Ovary (tissue), 9 donors: ENCODE measurements around the gene CCDC40. TPM values are rescaled to one million over a fixed set of nuclear protein-coding genes. Genes with fewer than 3 reads are reported as not detected.

Source experiments
- DNase-seq, 5 donors: peaks; one replicate each; pipeline ENCODE4 v3.0.0-alpha.2; 2019 to 2020
- H3K27ac ChIP-seq, 2 donors: fragments of 200-600 bp; one replicate each; pipeline versions ENCODE4 v1.5.1 to v1.8.0; 2019 to 2022
- H3K27me3 ChIP-seq: fragments of 200-600 bp; one replicate; pipeline ENCODE4 v1.8.0; 2022
- H3K36me3 ChIP-seq: fragments of 200-600 bp; sonication (generic); one replicate; pipeline ENCODE4 v1.5.1; 2019
- H3K4me1 ChIP-seq: one replicate; pipeline ENCODE4 v1.8.1; 2013; ENCODE audit warnings: mild to moderate bottlenecking, moderate library complexity; ENCODE audit not compliant: insufficient read depth
- H3K4me3 ChIP-seq: fragments of 200-600 bp; sonication (generic); one replicate; pipeline ENCODE4 v1.5.1; 2017
- H3K9me3 ChIP-seq, 2 donors: fragments of 200-600 bp in 1 of 2; sonication (generic) in 1 of 2; one replicate each; pipeline versions ENCODE4 v1.5.1 to v1.8.1; 2013 to 2019; ENCODE audit warnings: mild to moderate bottlenecking in 1 of 2, moderate library complexity in 1 of 2
- EP300 ChIP-seq: sonication (generic); formaldehyde crosslinking; IDR thresholded peaks from one replicate; pipeline ENCODE4 v1.6.1; 2017; ENCODE audit warnings: antibody characterized with exemption
- POLR2A ChIP-seq: fragments of 450-650 bp; IDR thresholded peaks from one replicate; pipeline ENCODE4 v1.6.1; 2017; ENCODE audit warnings: antibody characterized with exemption, mild to moderate bottlenecking, moderate library complexity
- WGBS, 3 donors: extraction: QIAGEN DNeasy Blood & Tissue Kit in 1 of 3; methylation state at CpG; one replicate each; pipeline versions ENCODE4 v1.1.5 to v1.1.7; 2013 to 2017; 5-methylcytosine and 5-hydroxymethylcytosine counted together
- intact Hi-C, 4 donors: fragments of 100-400 bp; cut with DNase I; formaldehyde crosslinking; loops; one replicate each; pipeline versions ENCODE4 v1.11.0 to v1.15.1; 2022 to 2023
- polyA plus RNA-seq, 2 donors: library from polyadenylated mRNA; stranded (reverse); fragments of 200-250 nt in 1 of 2; fragments of 350-450 nt in 1 of 2; fragmentation: Illumina TruSeq in 1 of 2; extraction: RNeasy Lipid Tissue Mini Kit (QIAGEN cat#74804) in 1 of 2; gene quantifications; one replicate each; pipeline ENCODE4 v1.2.3, GENCODE V29; 2013 to 2014
- total RNA-seq, 7 donors: library from RNA; depleted of rRNA in 2 of 7; stranded (reverse); fragments of >200 nt in 2 of 7; fragmentation: NEBNext Ultra II Directional in 3 of 7; extraction: Animal tissue kit (Norgen Biotek cat#: 25700) in 3 of 7; gene quantifications; one replicate each; pipeline versions ENCODE4 v1.1.0 to v1.2.4, GENCODE V29; 2016 to 2023
- TF ChIP-seq, protein P1 (sequence below), 3 donors: fragments of 450-650 bp in 2 of 3; fragments of 200-600 bp in 1 of 3; IDR thresholded peaks; one replicate each; pipeline versions ENCODE4 v1.5.1 to v1.8.0; 2016 to 2022; ENCODE audit warnings: antibody characterized with exemption in 3 of 3, mild to moderate bottlenecking in 1 of 3
- donor health status: DM: no; HTN: no; CAD: no; lungs with moderate emphysema.
- donor health status: DM: no; HTN: no; CAD: no.
- donor health status: Bipolar disorder and iron deficiency.
- donor health status: DM: yes; HTN: yes; CAD: no.
- donor health status: DM: no; HTN: no; CAD: no.
- donor health status: DM: yes; HTN: yes; CAD: no.

CCDC40 gene
- total and polyA plus RNA-seq, 9 donors = 1.5 to 27.8 (median 6.0) TPM

DNA sequence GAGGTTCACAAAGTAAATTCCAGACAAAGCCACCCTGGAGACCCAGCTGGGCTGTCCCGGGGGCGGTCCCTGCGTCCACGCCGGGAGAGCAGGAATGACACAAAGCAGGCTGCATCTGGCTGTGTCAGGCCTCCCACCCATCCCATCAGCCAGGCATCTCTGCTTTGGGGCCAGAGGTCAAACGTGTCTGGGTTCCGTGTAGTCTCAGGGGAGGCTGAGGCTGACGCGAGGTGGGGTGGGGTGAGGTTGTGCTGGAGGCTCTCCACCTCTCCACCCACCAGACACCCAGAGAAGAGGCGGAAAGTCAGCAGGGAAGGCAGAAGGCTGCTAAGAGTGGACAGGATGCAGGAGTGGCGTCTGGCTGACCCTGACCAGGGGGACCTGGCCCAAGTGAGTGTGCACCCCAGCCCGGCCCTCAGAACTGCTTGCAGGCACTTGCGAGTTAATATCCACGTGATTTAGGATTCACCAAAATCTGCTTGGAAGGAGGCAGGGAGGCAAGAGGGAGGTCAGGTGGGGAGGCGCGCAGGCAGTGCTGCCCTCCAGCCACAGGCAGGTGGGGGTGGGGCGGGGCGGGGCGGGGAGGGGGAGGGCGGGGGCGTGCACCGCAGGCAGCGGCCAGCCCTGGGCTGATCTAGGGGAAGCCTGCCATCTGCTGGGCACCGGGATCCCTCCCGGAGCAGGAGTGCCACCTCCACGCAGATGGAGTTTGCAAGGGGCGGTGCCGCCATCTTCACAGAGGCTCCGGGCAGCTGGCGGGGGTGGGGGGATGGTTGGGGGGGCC, 45.1 kb upstream of the CCDC40 start:
- TF ChIP-seq, protein P1, sequence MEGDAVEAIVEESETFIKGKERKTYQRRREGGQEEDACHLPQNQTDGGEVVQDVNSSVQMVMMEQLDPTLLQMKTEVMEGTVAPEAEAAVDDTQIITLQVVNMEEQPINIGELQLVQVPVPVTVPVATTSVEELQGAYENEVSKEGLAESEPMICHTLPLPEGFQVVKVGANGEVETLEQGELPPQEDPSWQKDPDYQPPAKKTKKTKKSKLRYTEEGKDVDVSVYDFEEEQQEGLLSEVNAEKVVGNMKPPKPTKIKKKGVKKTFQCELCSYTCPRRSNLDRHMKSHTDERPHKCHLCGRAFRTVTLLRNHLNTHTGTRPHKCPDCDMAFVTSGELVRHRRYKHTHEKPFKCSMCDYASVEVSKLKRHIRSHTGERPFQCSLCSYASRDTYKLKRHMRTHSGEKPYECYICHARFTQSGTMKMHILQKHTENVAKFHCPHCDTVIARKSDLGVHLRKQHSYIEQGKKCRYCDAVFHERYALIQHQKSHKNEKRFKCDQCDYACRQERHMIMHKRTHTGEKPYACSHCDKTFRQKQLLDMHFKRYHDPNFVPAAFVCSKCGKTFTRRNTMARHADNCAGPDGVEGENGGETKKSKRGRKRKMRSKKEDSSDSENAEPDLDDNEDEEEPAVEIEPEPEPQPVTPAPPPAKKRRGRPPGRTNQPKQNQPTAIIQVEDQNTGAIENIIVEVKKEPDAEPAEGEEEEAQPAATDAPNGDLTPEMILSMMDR (IDR thresholded peaks at IDR 0.05) = peak in 1 of 3 donors; percentile 56
- TF ChIP-seq EP300 = no peak
- WGBS, 3 donors = 29 to 68% (median 35%) methylated on average over 13 to 30 of the region's 30 CpGs
- Histone ChIP-seq H3K4me3 (peak overlapping the region; percentile 31), H3K27me3 (no peaks in the 10 kb centered on the region), H3K27ac (peak overlapping the region; percentile 67 to 72), H3K36me3 (no peaks in the 10 kb centered on the region), H3K4me1 (peaks cover 53% of the 10 kb centered on the region), H3K9me3 (no peaks in the 10 kb centered on the region)
- intact Hi-C loops = loop anchor here in 3 of 4 donors (2.0 to 5.0 kb wide), 3 partner anchors 149 to 201 kb away; no protein-coding TSS in a partner anchor
- peak; percentile 87 to 92 (median 89) for DNase-seq

GRCh38 chr17:79991924-79992648, 44.4 kb upstream of the CCDC40 start:
- DNase-seq = peak; percentile 52 to 65 (median 60)
- Histone ChIP-seq H3K27me3 (no peaks in the 10 kb centered on the region), H3K36me3 (no peaks in the 10 kb centered on the region), H3K4me1 (peaks cover 48% of the 10 kb centered on the region), H3K4me3 (peak overlapping the region; percentile 31), H3K9me3 (no peaks in the 10 kb centered on the region), H3K27ac (peak overlapping the region; percentile 67 to 72)
- TF ChIP-seq EP300 = no peak
- TF ChIP-seq, protein P1 (IDR thresholded peaks at IDR 0.05) = peak in 1 of 3 donors; percentile 10
- TF ChIP-seq POLR2A = no peak
- 6 to 12% (median 7%) methylated on average over 36 to 44 of the region's 44 CpGs for WGBS, 3 donors
- intact Hi-C loops = loop anchor here in 3 of 4 donors (2.0 to 5.0 kb wide), 5 partner anchors 150 to 249 kb away; no protein-coding TSS in a partner anchor

DNA sequence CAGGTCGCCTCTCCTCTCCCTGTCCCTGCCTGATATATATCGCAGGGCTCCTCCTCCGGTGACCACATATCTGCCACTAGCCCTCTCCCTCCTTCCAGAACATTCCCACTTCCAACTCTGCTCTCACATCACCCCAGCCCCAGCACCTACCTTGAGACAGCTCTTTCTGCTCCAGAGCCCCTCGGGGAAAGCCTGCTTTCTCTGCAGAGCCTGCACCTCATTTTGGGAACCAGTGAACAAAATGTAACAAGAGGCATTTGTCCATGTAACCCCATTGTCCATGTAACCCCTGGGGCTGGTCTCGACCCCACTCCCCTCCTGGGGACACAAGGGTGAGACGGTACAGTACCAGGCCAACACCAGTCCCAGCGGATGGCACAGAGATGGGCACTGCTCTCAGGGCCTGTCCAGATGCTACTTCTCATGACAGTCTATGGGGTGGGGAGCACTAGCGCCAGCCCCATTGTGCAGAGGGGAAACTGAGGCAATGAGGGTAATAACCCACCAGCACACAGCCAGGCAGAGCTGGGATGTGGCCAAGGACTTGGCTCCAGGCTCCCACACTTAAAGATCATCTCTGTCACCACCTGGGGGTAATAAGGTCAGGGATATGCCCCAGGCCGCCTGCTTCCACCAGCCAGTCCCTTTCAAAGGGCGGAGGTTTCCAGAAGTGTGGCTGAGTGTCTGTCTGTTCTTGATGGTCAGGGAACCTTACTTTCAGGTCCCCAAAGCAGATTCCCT, 43.6 kb upstream of the CCDC40 start:
- Histone ChIP-seq H3K36me3 (no peaks in the 10 kb centered on the region), H3K27me3 (no peaks in the 10 kb centered on the region), H3K9me3 (no peaks in the 10 kb centered on the region), H3K4me3 (no peak overlapping the region), H3K4me1 (peaks cover 42% of the 10 kb centered on the region), H3K27ac (peak overlapping the region; percentile 67 to 72)
- peak in 2 of 5 donors; percentile 47 for DNase-seq
- 59 to 71% (median 66%) methylated on average over 9 to 10 of the region's 10 CpGs for WGBS, 3 donors
- TF ChIP-seq POLR2A (no peak), EP300 (no peak)
- TF ChIP-seq, protein P1 (IDR thresholded peaks at IDR 0.05) = no peak
- intact Hi-C loops = loop anchor here in 3 of 4 donors (2.0 to 5.0 kb wide), 4 partner anchors 151 to 250 kb away; no protein-coding TSS in a partner anchor
